Islet precursor cell (in vitro differentiated cells): ENCODE data around the gene C1R.
"Not testable (repeated sequence)": the region's sequence is repeated elsewhere in the genome, so short reads cannot be mapped to it uniquely, and the experiment has no call there.

ENCODE experiments used
- DNase-seq: peaks from one replicate; pipeline ENCODE4 v3.0.0-alpha.2; 2018

The C1R gene

GRCh38 chr12:7118881-7119280 is 26.6 kb upstream of the C1R start:
- no peak for DNase-seq

DNA sequence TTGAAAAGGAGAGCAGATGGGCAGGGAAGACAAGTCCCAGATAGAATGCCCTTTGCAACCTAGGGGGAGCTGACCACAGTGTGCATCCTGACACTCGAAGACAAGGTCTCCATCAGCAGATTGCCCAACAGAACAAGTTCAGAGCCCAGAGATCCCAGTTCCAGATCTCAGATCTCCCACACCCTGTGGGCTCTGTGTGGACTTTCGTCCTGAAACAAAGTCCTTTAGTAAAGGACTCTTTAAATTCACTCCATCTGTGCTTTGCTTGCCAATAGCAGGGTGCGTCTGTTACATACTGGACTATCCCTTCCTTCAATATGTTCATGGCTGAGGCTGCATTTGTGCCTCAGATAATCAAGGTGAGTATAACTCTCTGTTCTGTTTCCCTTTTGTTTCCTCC is 25.4 kb upstream of the C1R start:
- DNase-seq = no peak

GRCh38 chr12:7116916-7117315 is 24.7 kb upstream of the C1R start:
- DNase-seq = no peak

GRCh38 chr12:7116196-7116595 is 24.0 kb upstream of the C1R start:
- no peak for DNase-seq

DNA sequence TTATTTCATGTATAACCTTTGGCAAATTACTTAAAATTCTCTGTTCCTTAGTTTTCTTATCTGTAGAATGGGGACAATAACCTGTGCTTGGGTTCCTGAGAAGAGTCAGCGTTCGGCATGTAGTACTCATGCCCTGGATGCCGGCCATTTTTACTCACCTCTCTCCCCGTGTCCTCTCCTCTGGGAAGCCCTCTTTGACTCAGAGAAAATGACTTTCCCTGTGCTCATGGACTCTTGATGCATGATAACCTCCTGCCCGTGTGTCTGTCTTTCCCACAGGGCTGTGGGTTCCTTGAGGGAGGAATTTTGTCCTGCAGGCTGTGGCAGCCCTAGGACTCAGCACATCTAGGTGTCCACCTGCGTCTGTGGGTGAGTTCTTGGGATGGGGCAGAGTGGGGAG is 22.6 kb upstream of the C1R start:
- peak; percentile 33 for DNase-seq

DNA sequence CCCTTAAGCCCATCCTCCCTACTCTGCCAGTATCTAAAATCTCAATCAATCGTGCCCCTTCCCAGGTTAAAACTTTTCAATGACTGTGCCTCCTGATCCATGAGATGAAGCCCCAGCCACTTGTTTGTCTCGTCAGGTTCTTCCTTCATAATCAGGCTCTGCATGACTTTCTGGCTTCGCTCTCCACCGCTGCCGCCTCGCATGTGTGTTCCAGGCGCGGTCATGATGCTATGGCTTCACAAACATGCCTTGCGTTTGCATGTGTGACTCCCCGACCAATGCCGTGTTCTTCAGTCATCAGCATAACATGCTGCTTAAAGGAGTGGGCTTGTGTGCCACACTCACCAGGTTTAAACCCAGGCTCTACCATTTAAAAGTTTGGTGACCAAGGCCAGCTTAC is 21.8 kb upstream of the C1R start:
- peak; percentile 34 for DNase-seq

DNA sequence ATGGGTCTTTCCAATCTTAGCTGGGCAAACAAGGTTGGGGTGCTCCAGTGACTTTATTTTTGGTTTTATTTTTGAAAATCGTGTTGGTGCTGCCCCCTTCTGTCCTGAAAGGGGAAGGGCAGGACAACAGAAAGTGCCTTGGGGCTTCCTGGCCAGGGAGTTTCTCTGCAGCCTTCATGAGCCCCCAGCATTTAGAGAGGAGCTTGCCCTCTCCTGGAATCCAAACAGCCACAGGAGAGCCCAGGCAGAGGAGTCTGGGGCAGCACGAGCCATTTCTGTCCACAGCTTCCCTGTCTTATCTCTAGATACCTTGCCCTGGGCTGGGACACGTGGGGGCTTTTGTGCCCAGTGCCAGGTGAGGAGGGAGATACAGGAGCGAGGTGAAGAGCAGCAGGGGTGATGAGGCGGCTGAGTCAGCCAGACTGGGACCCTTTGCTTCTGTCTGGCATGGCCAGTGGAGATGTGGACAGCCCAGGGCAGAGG is 21.2 kb upstream of the C1R start:
- no peak for DNase-seq

GRCh38 chr12:7112041-7112440 is 19.8 kb upstream of the C1R start:
- DNase-seq = no peak

GRCh38 chr12:7110661-7111060 is 18.4 kb upstream of the C1R start:
- DNase-seq = no peak

DNA sequence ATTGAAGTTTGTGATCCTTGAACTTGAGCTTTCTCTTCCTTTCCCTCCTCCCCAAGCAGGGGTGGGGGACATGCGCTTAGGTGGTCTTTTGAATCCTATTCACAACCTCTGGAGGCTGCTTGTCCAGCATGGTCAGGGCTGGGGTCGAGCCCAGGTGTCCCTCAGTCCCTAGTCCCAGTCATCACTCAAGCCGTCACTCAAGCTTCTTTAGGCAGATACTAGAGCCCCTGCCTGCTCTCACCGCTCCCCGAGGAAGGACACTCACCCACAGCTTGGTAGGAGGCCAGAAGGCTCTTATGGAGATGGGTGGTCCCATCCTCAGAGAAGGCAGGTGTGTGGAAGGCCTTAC is 17.3 kb upstream of the C1R start:
- no peak for DNase-seq

DNA sequence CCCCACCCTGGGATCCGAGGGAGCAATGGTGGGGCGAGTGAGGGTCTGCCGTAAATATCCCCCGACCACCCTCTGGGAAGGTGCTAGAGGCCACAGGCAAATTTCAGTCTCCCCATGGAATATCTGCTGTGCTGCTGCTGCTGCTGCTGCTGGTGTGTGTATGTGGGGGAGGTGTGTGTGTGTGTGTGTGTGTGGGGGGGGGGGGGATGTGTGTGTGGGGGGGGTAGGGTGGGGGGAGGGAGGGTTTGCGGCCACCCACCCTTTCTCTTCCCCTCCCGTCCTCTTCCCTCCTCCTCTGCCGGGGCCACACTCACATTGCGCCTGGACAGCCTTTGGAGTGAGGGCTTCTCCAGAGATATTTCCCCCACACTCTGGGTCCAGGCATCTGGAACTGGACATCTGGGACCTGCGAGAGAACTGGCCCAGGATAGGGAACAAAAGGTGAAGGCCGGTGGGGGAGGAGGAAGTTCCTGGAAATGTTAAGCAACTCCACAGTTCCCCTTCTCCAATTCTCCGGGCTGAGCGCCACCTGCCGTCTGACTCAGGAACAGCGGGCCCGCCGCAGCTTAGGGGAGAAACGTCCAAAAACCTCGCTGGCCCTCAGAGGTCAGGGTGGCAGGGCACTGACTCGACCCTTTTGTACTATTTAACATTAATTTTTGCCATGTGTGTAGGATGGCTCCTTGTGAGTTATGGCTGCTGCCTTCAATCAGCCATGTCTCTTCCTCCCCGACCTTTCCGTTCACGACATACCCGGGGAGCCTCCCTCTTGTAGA is 16.7 kb upstream of the C1R start, which contains the start of gene C1RL:
Gene C1RL, minus strand, starts transcription at position 419 of the 776 bp plus-strand sequence. Its CDS starts 34 bp downstream, at position 385.
- peak; percentile 93 for DNase-seq

GRCh38 chr12:7108003-7108795 is 16.0 kb upstream of the C1R start:
- peak; percentile 90 for DNase-seq

DNA sequence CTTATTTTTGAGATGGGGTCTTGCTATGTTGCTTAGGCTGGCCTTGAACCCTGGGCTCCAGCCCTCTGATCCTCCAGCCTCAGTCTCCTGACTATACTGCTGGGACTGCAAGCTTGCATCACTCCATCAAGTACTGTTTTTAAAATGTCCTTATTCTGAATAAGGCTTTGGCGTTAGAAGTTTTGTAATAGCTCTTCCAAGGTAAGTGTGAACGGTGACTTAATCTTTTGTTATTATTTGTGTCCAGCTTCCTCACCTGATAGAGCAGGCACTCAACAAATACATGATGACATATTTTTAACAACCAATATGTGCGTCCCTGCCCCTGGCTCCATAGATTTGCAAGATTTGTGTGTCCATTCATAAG is 15.4 kb upstream of the C1R start:
- no peak for DNase-seq

- not testable (repeated sequence) for DNase-seq
These were observed 14.9 kb upstream of the C1R start for GRCh38 chr12:7107181-7107580.

- DNase-seq = no peak
These were observed 13.8 kb upstream of the C1R start for GRCh38 chr12:7106082-7106481.

DNA sequence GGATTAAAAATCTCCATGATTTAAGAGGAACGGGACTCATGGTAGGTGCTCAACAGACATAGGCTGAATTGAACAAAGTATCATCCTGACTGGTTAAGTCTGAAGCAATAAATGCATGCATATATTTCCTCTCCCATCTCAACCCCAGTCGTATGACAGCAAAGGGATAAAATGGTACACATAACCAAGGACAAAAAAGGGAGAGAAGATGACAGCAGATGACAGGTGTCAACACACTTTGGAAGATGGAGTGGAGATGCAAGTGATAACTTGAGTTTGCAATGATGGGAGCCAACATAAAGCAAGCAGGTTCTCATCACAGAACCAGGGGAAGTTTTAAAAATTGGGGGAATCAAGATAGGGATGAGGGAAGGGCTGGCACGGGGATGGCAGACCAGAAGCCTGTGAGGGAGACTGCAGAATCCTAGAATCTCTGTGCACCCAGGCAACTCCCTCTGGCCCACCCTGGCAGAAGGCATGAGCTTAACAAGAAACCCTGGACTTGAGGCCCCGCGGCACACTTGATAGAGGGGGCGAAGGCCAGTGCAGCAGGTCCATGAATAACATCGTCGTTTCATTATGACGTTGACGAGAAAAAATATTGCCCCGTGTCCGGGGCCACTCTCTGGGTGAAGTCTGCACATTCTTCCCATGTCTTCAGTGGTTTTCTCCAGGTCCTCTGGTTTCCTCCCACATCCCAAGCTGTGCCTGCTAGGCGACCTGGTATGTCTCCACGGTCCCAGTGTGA is 11.8 kb upstream of the C1R start:
- DNase-seq = no peak

- no peak for DNase-seq
These were observed 10.3 kb upstream of the C1R start for GRCh38 chr12:7102582-7102981.

DNA sequence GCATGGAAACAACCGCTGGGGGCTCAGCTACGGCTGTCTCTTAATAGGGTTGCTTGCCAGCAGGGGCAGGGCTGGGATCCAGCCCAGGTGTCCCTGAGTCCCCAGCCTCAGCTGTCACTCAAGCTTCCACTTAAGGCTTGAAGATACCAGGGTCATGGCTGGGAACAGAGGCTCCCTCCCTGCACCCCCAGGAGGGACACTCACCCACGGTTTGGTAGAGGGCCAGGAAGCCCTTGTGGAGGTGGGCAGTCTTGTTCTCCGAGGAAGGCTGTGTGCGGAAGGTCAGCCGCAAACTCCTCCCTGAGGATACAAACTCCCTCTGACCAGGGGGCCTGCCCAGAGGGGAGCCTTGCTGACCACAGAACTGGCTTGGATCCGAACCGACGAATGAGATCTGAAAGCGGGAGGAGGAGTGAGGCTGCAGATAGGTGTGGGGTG is 9.5 kb upstream of the C1R start:
- DNase-seq = no peak

DNA sequence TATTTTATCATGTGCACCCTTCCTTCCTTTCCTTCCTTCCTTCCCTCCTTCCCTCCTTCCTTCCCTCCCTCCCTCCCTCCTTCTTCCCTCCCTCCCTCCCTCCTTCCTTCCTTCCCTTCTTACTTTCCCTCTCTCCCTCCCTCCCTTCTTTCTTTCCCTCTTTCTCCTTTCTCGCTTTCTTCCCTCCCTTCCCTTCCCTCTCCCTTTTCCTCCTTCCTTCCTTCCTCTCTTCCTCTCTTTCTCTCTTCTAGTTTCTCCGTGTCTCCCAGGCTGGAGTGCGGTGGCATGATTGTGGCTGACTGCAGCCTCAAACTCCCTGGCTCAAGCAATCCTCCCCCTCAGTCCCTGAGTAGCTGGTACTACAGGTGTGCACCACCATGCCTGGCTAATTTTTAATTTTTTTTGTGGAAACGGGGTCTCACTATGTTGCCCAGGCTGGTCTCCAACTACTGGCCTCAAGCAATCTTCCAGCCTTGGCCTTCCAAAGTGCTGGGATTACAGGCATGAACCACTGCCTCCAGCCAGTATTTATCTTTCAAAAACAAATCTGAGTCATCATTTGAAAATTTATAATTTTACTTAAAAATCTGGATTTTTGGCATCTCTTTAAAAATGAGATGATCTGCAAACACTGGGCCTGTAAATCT is 8.9 kb upstream of the C1R start:
- DNase-seq = no peak

DNA sequence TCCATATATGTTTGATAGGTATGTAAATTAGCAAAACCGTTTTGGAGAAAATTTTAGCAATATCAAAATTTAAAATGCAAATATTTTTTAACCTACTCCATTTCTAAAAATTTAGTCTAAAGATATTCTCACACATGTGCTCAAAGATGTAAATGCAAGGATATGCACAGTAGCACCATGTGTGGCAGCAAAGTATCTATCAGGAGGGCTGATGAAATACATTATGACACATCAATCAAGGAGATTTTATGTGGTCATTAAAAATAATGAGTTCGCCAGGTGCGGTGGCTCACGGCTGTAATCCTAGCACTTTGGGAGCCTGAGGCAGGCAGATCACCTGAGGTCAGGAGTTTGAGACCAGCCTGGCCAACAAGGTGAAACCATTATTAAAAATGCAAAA is 8.0 kb upstream of the C1R start:
- DNase-seq = no peak

DNA sequence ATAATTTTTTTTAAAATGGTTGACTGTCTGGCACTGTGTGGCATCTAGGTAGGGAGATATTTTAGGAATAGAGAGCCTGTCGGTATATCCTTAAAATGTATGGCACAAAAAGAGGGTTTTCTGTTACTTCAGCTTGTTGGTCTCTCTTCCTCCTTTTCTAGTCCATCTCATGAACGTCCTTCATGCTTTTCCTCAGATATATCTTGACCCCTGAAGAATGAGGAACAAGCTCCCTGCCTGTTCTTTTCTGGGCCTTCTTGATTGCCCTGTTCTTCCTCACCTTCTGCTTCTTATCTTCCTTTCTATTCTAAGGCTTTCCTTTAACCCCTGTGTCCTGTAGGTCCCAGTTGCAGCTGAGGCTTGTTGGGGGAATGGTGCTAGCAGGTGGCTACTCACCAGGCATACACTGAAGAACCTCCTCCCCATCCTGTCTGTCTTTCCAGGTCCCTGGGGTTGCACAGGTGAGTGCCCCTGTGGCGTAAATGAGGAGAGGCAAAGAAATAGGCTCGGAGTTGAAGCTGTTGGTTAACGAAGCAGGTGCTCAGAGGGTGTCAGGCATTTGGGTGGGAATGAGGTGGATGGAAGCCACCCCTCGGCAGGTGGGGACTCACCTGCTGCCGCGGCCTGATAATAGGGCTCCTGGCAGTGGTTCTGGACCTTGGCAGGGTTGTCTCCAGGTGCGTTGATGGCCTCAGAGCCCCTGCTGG is 7.2 kb upstream of the C1R start:
- no peak for DNase-seq

GRCh38 chr12:7096979-7097378 is 4.7 kb upstream of the C1R start:
- no peak for DNase-seq
